Caco-2 (cell line): ENCODE data around the gene MAF. TPM values are rescaled to one million over a fixed set of nuclear protein-coding genes. Genes with fewer than 3 reads are reported as not detected.

Experiments used
- BruUV-seq: library from RNA; stranded (reverse); fragments of 400-500 nt; replicated peaks from 2 replicates; lab custom pipeline; 2021; lab: Mats Ljungman, UMichigan
- CTCF ChIA-PET: fragments of 300-600 bp; sonication (Branson Sonifier 250); formaldehyde crosslinking; loops from one replicate; lab custom pipeline; 2022; ENCODE audit warnings: antibody characterized with exemption; lab: Charles Lee
- POLR2A ChIA-PET: fragments of 300-600 bp; sonication (Branson Sonifier 250); formaldehyde crosslinking; loops from one replicate; lab custom pipeline; 2022; ENCODE audit warnings: antibody characterized with exemption; lab: Charles Lee
- DNase-seq, 2 experiments: peaks; one replicate each; pipeline versions ENCODE4 v3.0.0 to v3.0.0-alpha.2; 2020 to 2022
- H3K27me3 ChIP-seq: replicated peaks from 2 replicates; pipeline ENCODE4 v1.6.0; 2011; ENCODE audit warnings: low read length; ENCODE audit not compliant: control insufficient read depth, insufficient read depth
- H3K36me3 ChIP-seq: 2 replicates; pipeline ENCODE4 v1.5.1; 2011; ENCODE audit warnings: low read length; ENCODE audit not compliant: control insufficient read depth, insufficient read depth
- H3K4me1 ChIP-seq: fragments of 250-450 bp; sonication (Bioruptor Pico); 2 replicates; pipeline ENCODE4 v1.5.1; 2020; ENCODE audit warnings: mild to moderate bottlenecking
- H3K4me3 ChIP-seq: 2 replicates; pipeline ENCODE4 v1.5.1; 2011; ENCODE audit warnings: low read depth, mild to moderate bottlenecking, control low read depth, low read length
- H3K9me3 ChIP-seq: fragments of 250-450 bp; sonication (Bioruptor Pico); 2 replicates; pipeline ENCODE4 v1.5.1; 2020; ENCODE audit warnings: mild to moderate bottlenecking, moderate library complexity
- H3K27ac Mint-ChIP-seq: one replicate; pipeline ENCODE4 v1.8.0; 2022; ENCODE audit warnings: mixed read lengths; ENCODE audit not compliant: unreplicated experiment
- H3K27me3 Mint-ChIP-seq: one replicate; pipeline ENCODE4 v1.8.0; 2022; ENCODE audit warnings: mixed read lengths; ENCODE audit not compliant: insufficient read depth, unreplicated experiment
- H3K36me3 Mint-ChIP-seq: one replicate; pipeline ENCODE4 v1.8.0; 2022; ENCODE audit warnings: mild to moderate bottlenecking, mixed read lengths; ENCODE audit not compliant: insufficient read depth, unreplicated experiment
- H3K4me1 Mint-ChIP-seq: one replicate; pipeline ENCODE4 v1.8.0; 2022; ENCODE audit warnings: low read depth, mixed read lengths; ENCODE audit not compliant: unreplicated experiment
- H3K4me3 Mint-ChIP-seq: one replicate; pipeline ENCODE4 v1.8.0; 2022; ENCODE audit warnings: mild to moderate bottlenecking, moderate library complexity, mixed read lengths; ENCODE audit not compliant: unreplicated experiment
- H3K9me3 Mint-ChIP-seq: one replicate; pipeline ENCODE4 v1.8.0; 2022; ENCODE audit warnings: mixed read lengths; ENCODE audit not compliant: unreplicated experiment
- CTCF ChIP-seq, 2 experiments: fragments of 200-600 bp in 1 of 2; IDR thresholded peaks; 1 replicate in 1 of 2; 2 replicates in 1 of 2; pipeline versions ENCODE4 v1.5.1 to v1.8.0; 2011 to 2022; ENCODE audit warnings: antibody characterized with exemption in 1 of 2, control low read depth in 1 of 2, inconsistent platforms in 1 of 2, low read depth in 1 of 2, low read length in 1 of 2, mild to moderate bottlenecking in 1 of 2, moderate library complexity in 1 of 2; ENCODE audit not compliant: insufficient read depth in 1 of 2, severe bottlenecking in 1 of 2, unreplicated experiment in 1 of 2
- intact Hi-C: fragments of 100-400 bp; cut with micrococcal nuclease; formaldehyde crosslinking; loops from one replicate; pipeline ENCODE4 v1.10.0; 2022; ENCODE audit not compliant: unreplicated experiment
- total RNA-seq: library from RNA; stranded (reverse); gene quantifications from 2 replicates; pipeline ENCODE4 v1.2.3, GENCODE V29; 2022

Gene MAF
- total RNA-seq, 1 experiment from 2014 or later, result 3.6 TPM

- Mint-ChIP-seq H3K4me3 (no peak overlapping the region), H3K9me3 (no peaks in the 10 kb centered on the region), H3K4me1 (no peaks in the 10 kb centered on the region), H3K36me3 (no peaks in the 10 kb centered on the region), H3K27ac (no peak overlapping the region), H3K27me3 (peaks cover 5% of the 10 kb centered on the region)
- Histone ChIP-seq H3K27me3 (no peaks in the 10 kb centered on the region), H3K4me3 (no peak overlapping the region), H3K9me3 (no peaks in the 10 kb centered on the region), H3K4me1 (no peaks in the 10 kb centered on the region), H3K36me3 (no peaks in the 10 kb centered on the region)
- no TSS peak for BruUV-seq
- POLR2A ChIA-PET, result no interaction called here
- CTCF ChIA-PET, result no interaction called here
- TF ChIP-seq CTCF (IDR thresholded peaks at IDR 0.05; ENCODE audit: insufficient read depth in 1 of 2, low read depth in 1 of 2, low read length in 1 of 2, severe bottlenecking in 1 of 2, unreplicated experiment in 1 of 2), result no peak
- intact Hi-C loops, result no loop called here
- DNase-seq, result no peak
Observed at GRCh38 chr16:79613009-79613408, 12.5 kb upstream of the MAF start.

- peaks cover 5% of the 10 kb centered on the region for H3K27me3 Mint-ChIP-seq
- H3K27ac Mint-ChIP-seq, result no peak overlapping the region
- intact Hi-C loops, result no loop called here
- Histone ChIP-seq H3K4me1 (no peaks in the 10 kb centered on the region), H3K4me3 (no peak overlapping the region), H3K9me3 (no peaks in the 10 kb centered on the region), H3K36me3 (no peaks in the 10 kb centered on the region), H3K27me3 (no peaks in the 10 kb centered on the region; the same call in 1 of the 2 replicates)
- H3K4me1 Mint-ChIP-seq, result no peaks in the 10 kb centered on the region
- POLR2A ChIA-PET, result no interaction called here
- BruUV-seq, result no TSS peak
- H3K36me3 Mint-ChIP-seq, result no peaks in the 10 kb centered on the region
- H3K9me3 Mint-ChIP-seq, result no peaks in the 10 kb centered on the region
- CTCF ChIA-PET, result no interaction called here
- TF ChIP-seq CTCF (IDR thresholded peaks at IDR 0.05; ENCODE audit: insufficient read depth in 1 of 2, low read depth in 1 of 2, low read length in 1 of 2, severe bottlenecking in 1 of 2, unreplicated experiment in 1 of 2), result no peak
- no peak for DNase-seq
- H3K4me3 Mint-ChIP-seq, result no peak overlapping the region
Observed at GRCh38 chr16:79612207-79612606, 11.7 kb upstream of the MAF start.

- Mint-ChIP-seq H3K27me3 (peaks cover 8% of the 10 kb centered on the region), H3K27ac (no peak overlapping the region), H3K4me3 (no peak overlapping the region), H3K36me3 (no peaks in the 10 kb centered on the region), H3K9me3 (no peaks in the 10 kb centered on the region), H3K4me1 (no peaks in the 10 kb centered on the region)
- no peaks in the 10 kb centered on the region for H3K9me3 ChIP-seq
- H3K27me3 ChIP-seq, result peaks cover 1% of the 10 kb centered on the region; the same call in 1 of the 2 replicates
- H3K4me1 ChIP-seq, result no peaks in the 10 kb centered on the region
- H3K36me3 ChIP-seq, result no peaks in the 10 kb centered on the region
- no peak for DNase-seq
- H3K4me3 ChIP-seq, result no peak overlapping the region
- no TSS peak for BruUV-seq
- intact Hi-C loops, result no loop called here
- ChIA-PET POLR2A (no interaction called here), CTCF (no interaction called here)
- no peak for TF ChIP-seq CTCF (IDR thresholded peaks at IDR 0.05; ENCODE audit: insufficient read depth in 1 of 2, low read depth in 1 of 2, low read length in 1 of 2, severe bottlenecking in 1 of 2, unreplicated experiment in 1 of 2)
Observed at GRCh38 chr16:79610771-79611170, 10.2 kb upstream of the MAF start.
